Measurements from ENCODE around the gene MAST3. TPM values are rescaled to one million over a fixed set of nuclear protein-coding genes. Genes with fewer than 3 reads are reported as not detected.

MAST3 gene
- total and polyA plus RNA-seq, 2 of the 8 experiments (the other 6 are each of a cell fraction or from before 2014, with no cell fraction given), result 3.4 to 9.0 TPM

- Histone ChIP-seq H3K27me3 (replicated peaks in 1 of 4; ENCODE audit: control insufficient read depth in 3 of 4, extremely low read depth in 1 of 4, insufficient read depth in 3 of 4, low read length in 3 of 4) (peaks cover 0 to 3% (median 1%) of the 10 kb centered on the region in 4 experiments; a peak in 1 of 7 replicates), H4K20me1 (replicated peaks in 1 of 2; ENCODE audit: control insufficient read depth in 1 of 2, insufficient read depth in 2 of 2, low read length in 2 of 2) (peaks cover 0 to 6% of the 10 kb centered on the region in 2 experiments), H2BK120ac (replicated peaks; ENCODE audit: low read depth, low read length) (no peak overlapping the region), H2AFZ (ENCODE audit: low read length) (peak overlapping the region; percentile 99; the same call in 1 of the 2 replicates), H3K79me2 (ENCODE audit: control insufficient read depth in 1 of 2, insufficient read depth in 2 of 2, low read length in 2 of 2) (peaks cover 0 to 5% of the 10 kb centered on the region in 2 experiments; a peak in 1 of 4 replicates), H3K56ac (replicated peaks; ENCODE audit: insufficient read length, low read depth, low read length) (no peak overlapping the region), H3K9me3 (ENCODE audit: insufficient read depth in 2 of 2, low read depth in 1 of 2, low read length in 1 of 2) (no peaks in the 10 kb centered on the region), H3K79me1 (ENCODE audit: low read depth, low read length) (peaks cover 7% of the 10 kb centered on the region; the same call in 1 of the 2 replicates), H3K23ac (ENCODE audit: insufficient read length) (no peak overlapping the region), H3K18ac (ENCODE audit: extremely low read depth, low read length) (peak overlapping the region; percentile 68), H4K8ac (ENCODE audit: extremely low read depth, insufficient read depth, low read length) (peak overlapping the region; percentile 93), H3K4me1 (replicated peaks in 1 of 4; ENCODE audit: control insufficient read depth in 3 of 4, insufficient read depth in 4 of 4, low read length in 3 of 4) (peaks cover 3 to 21% (median 8%) of the 10 kb centered on the region in 4 experiments), H3K9ac (replicated peaks in 1 of 4; ENCODE audit: extremely low read depth in 1 of 4, low read depth in 3 of 4, low read length in 3 of 4) (peak overlapping the region in 2 of 4 experiments; percentile 50 to 55; a peak in 3 of 7 replicates), H2BK20ac (ENCODE audit: low read length) (no peak overlapping the region), H3K4me3 (ENCODE audit: extremely low read depth in 1 of 4, insufficient read depth in 2 of 4, low read depth in 3 of 4, low read length in 4 of 4) (peak overlapping the region in 3 of 4 experiments; percentile 17 to 52 (median 34); a peak in 4 of 8 replicates), H2BK12ac (ENCODE audit: low read depth, low read length) (no peak overlapping the region), H3K4ac (replicated peaks; ENCODE audit: insufficient read length, low read depth, low read length) (no peak overlapping the region), H4K5ac (ENCODE audit: insufficient read length, low read depth, low read length) (no peak overlapping the region), H2AK5ac (ENCODE audit: low read depth, low read length) (no peak overlapping the region), H3K4me2 (ENCODE audit: insufficient read depth in 1 of 2, low read depth in 2 of 2, low read length in 2 of 2) (peak overlapping the region; percentile 71 to 86), H2BK15ac (ENCODE audit: low read length) (no peak overlapping the region), H3K14ac (ENCODE audit: insufficient read length) (no peak overlapping the region), H3K36me3 (ENCODE audit: control insufficient read depth in 2 of 4, insufficient read depth in 4 of 4, low read length in 3 of 4) (no peaks in the 10 kb centered on the region), H4K91ac (replicated peaks; ENCODE audit: insufficient read length, low read length) (no peak overlapping the region), H3K27ac (ENCODE audit: low read depth, low read length) (peak overlapping the region; percentile 50), H2BK5ac (ENCODE audit: low read depth, low read length) (peak overlapping the region; percentile 79; the same call in 1 of the 2 replicates), H3K23me2 (ENCODE audit: low read depth, low read length) (peaks cover 7% of the 10 kb centered on the region)
- FAIRE-seq, result no peak
- POLR2A ChIA-PET (ENCODE audit: partially characterized antibody), result interaction anchor here (0.6 to 2.1 kb wide), 11 partner anchors 9 to 258 kb away, joined by 3 to 19 read pairs (median 3); partner anchors contain the start of genes JUND and RPL18A
- WGBS, 2 experiments (ENCODE audit: extremely low coverage in 1 of 2, insufficient coverage in 1 of 2, insufficient read length in 1 of 2, insufficient replicate concordance in 2 of 2, low coverage in 1 of 2, low lambda C conversion rate in 2 of 2, missing lambda C conversion rate in 1 of 2), result 55% methylated on average over 11 of the region's 11 CpGs; no CpG with 5 or more reads in 1 of the 2 experiments
- no peak for DNase-seq (ENCODE audit: low read depth in 1 of 2, low spot score in 2 of 2)
- CTCF ChIA-PET (ENCODE audit: partially characterized antibody), result interaction anchor here (0.7 to 1.3 kb wide), 4 partner anchors 14 to 75 kb away, joined by 3 to 4 read pairs (median 4); no protein-coding TSS in a partner anchor
- TF ChIP-seq ASH2L (IDR thresholded peaks at IDR 0.05; ENCODE audit: low read length) (no peak), HDAC2 (IDR thresholded peaks at IDR 0.05; ENCODE audit: borderline replicate concordance in 1 of 2, low read depth in 2 of 2, low read length in 2 of 2) (no peak), ZNF274 (IDR thresholded peaks at IDR 0.05; ENCODE audit: borderline replicate concordance, extremely low read depth, low read length) (no peak), SP1 (IDR thresholded peaks at IDR 0.05; ENCODE audit: low read depth, low read length) (no peak), TEAD4 (IDR thresholded peaks at IDR 0.05; ENCODE audit: low read depth, low read length) (no peak), GTF2F1 (IDR thresholded peaks at IDR 0.05; ENCODE audit: borderline replicate concordance, low read depth, low read length) (no peak), CBX8 (IDR thresholded peaks at IDR 0.05; ENCODE audit: borderline replicate concordance, low read depth, low read length) (no peak), PHF8 (conservative IDR thresholded peaks at IDR 0.05; ENCODE audit: low read depth, low read length) (no peak), TBP (IDR thresholded peaks at IDR 0.05; ENCODE audit: low read depth, low read length) (no peak), BCL11A (IDR thresholded peaks at IDR 0.05; ENCODE audit: low read depth in 2 of 2, low read length in 2 of 2) (no peak), POU5F1 (IDR thresholded peaks at IDR 0.05; ENCODE audit: low read depth, low read length) (no peak), EZH2 (IDR thresholded peaks at IDR 0.05; ENCODE audit: low read depth, low read length, severe bottlenecking) (no peak), JUN (IDR thresholded peaks at IDR 0.05; ENCODE audit: low read depth, low read length) (no peak), RFX5 (IDR thresholded peaks at IDR 0.05; ENCODE audit: borderline replicate concordance, low read depth, low read length) (no peak)
Observed at GRCh38 chr19:18117364-18117691, 19.8 kb downstream of the MAST3 start.

All from H1 (cell line).